CD4-positive, alpha-beta T cell treated with Interferon gamma for 1 hour (primary cell): ENCODE results near the gene SLC31A2.

ENCODE experiments used
- DNase-seq: peaks from one replicate; pipeline ENCODE4 v3.0.0-alpha.2; 2020

SLC31A2 gene

GRCh38 chr9:113187929-113188595, 37.3 kb downstream of the SLC31A2 start:
- peak; percentile 64 for DNase-seq

- no peak for DNase-seq
These were observed 41.6 kb downstream of the SLC31A2 start for GRCh38 chr9:113192455-113192854.

- DNase-seq: no peak
These were observed 49.0 kb downstream of the SLC31A2 start for GRCh38 chr9:113199683-113200329.

- DNase-seq: no peak
These were observed 54.6 kb downstream of the SLC31A2 start for GRCh38 chr9:113205432-113205831.

- no peak for DNase-seq
These were observed 55.1 kb downstream of the SLC31A2 start for GRCh38 chr9:113205861-113206260.

GRCh38 chr9:113210815-113211214, 60.0 kb downstream of the SLC31A2 start:
- DNase-seq: no peak
